Regular cardiac myocyte (primary cell): ENCODE data around the gene PER3. TPM values are rescaled to one million over a fixed set of nuclear protein-coding genes. Genes with fewer than 3 reads are reported as not detected.

Source experiments
- total RNA-seq: library from RNA; depleted of rRNA; stranded (reverse); fragments of >200 nt; gene quantifications from 2 replicates; pipeline ENCODE4 v1.2.3, GENCODE V29; 2014

Gene PER3
- 2.3 and 2.9 TPM in 2 replicates for total RNA-seq

GRCh38 chr1:7783826-7784491 lies at the start of gene PER3:
TSS of gene PER3 (plus strand) at chr1:7784291. CDS start at chr1:7784878, 587 bp downstream.

DNA sequence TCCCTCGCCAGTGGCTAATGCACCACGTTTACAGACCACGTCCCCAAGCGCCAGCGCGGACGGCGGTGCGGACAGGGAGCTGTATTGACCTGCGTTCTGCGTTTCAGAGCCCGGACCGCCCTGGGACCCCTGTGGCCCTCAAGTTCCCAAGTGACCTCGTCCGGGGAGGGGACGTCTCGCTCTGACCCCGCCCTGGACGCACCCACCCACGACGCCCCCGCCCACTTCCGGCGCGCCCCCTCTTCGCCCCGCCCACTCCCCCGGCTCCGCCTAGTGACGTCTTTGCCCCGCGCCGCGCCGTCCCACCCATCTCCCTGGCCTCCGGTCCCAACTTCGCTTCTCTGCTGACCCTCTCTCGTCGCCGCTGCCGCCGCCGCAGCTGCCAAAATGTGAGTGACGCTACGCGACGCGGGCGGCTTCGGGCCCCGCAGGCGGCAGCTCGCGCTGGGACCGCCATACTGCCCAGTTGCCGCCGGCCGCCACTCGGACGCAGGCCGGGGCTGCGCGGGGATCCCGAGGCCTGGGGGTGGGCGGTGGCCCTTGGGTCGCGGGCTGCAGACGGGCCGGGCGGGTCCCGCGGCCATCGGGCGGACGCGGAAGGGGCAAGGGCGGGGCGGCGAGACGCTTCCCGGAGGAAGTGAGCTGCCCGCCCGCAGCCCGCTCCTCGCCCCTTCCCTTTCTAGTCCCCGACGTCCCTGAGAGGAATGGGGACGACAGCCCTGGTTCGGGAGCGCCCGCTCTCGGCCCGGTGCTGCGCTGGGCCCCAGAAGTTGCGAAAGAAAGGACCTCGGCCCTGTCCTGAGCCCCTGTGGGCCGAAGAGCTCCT lies 12.9 kb upstream of the PER3 start, which contains the start of gene VAMP3:
VAMP3 (plus strand) TSS at position 300 of the 826 bp plus-strand sequence; CDS start at position 388, 88 bp downstream.

GRCh38 chr1:7852804-7853683 lies 69.0 kb downstream of the PER3 start, which contains the start of gene UTS2:
TSS of gene UTS2 (minus strand) at chr1:7853065. CDS start at chr1:7853003, 62 bp downstream.

Other genes starting within 250 kb of the PER3 start
- 72.3 and 82.9 TPM in 2 replicates for gene VAMP3, start 13.0 kb upstream of the PER3 start, total RNA-seq
- gene UTS2, start 68.8 kb downstream of the PER3 start, total RNA-seq: 0.56 TPM in 1 of 2 replicates, not detected in the other
- 0.19 and 0.28 TPM in 2 replicates for gene TNFRSF9, start 156.5 kb downstream of the PER3 start, total RNA-seq
- 224 and 398 TPM in 2 replicates for gene PARK7, start 177.4 kb downstream of the PER3 start, total RNA-seq
- 39.7 and 87.7 TPM in 2 replicates for gene ERRFI1, start 242.0 kb downstream of the PER3 start, total RNA-seq